ENCODE data around the gene ACSL5. TPM values are rescaled to one million over a fixed set of nuclear protein-coding genes. Genes with fewer than 3 reads are reported as not detected.

The ACSL5 gene, protein sequence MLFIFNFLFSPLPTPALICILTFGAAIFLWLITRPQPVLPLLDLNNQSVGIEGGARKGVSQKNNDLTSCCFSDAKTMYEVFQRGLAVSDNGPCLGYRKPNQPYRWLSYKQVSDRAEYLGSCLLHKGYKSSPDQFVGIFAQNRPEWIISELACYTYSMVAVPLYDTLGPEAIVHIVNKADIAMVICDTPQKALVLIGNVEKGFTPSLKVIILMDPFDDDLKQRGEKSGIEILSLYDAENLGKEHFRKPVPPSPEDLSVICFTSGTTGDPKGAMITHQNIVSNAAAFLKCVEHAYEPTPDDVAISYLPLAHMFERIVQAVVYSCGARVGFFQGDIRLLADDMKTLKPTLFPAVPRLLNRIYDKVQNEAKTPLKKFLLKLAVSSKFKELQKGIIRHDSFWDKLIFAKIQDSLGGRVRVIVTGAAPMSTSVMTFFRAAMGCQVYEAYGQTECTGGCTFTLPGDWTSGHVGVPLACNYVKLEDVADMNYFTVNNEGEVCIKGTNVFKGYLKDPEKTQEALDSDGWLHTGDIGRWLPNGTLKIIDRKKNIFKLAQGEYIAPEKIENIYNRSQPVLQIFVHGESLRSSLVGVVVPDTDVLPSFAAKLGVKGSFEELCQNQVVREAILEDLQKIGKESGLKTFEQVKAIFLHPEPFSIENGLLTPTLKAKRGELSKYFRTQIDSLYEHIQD
- 2.6 and 15.1 TPM in 2 replicates for total RNA-seq (ENCODE audit: low replicate concordance)

DNA sequence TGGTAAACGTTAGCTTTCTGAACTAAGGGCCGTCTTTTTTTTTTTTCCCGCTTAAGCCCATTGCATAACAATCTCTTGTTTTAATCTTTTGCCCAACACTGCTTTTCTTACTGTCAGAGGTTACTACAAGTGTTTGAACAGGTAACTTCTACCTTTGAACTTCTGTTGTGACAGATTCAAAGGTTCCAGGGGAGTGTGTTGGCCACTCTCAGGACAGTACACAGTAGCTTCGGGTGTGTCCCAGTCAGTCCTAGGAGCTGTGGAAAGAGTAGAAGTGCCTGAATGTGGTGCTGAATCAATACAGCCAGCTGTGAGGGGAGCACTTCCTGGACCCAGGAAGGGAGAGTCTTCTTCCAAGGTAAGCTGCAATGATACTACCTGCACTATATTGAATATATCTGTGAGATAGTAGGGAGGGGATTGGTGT is at the start of gene ACSL5:
Gene ACSL5 (plus strand): TSS at position 205 of the 427 bp plus-strand sequence. CDS start 20,831 bp downstream, outside the sequence.
- no peak for DNase-seq (ENCODE audit: low read depth)
- TF ChIP-seq, protein P1, sequence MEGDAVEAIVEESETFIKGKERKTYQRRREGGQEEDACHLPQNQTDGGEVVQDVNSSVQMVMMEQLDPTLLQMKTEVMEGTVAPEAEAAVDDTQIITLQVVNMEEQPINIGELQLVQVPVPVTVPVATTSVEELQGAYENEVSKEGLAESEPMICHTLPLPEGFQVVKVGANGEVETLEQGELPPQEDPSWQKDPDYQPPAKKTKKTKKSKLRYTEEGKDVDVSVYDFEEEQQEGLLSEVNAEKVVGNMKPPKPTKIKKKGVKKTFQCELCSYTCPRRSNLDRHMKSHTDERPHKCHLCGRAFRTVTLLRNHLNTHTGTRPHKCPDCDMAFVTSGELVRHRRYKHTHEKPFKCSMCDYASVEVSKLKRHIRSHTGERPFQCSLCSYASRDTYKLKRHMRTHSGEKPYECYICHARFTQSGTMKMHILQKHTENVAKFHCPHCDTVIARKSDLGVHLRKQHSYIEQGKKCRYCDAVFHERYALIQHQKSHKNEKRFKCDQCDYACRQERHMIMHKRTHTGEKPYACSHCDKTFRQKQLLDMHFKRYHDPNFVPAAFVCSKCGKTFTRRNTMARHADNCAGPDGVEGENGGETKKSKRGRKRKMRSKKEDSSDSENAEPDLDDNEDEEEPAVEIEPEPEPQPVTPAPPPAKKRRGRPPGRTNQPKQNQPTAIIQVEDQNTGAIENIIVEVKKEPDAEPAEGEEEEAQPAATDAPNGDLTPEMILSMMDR (IDR thresholded peaks at IDR 0.05; ENCODE audit: insufficient read depth, low read length) = no peak
- no peak within 1 kb of the TSS for H3K4me3 ChIP-seq (ENCODE audit: low read depth, low read length)

DNA sequence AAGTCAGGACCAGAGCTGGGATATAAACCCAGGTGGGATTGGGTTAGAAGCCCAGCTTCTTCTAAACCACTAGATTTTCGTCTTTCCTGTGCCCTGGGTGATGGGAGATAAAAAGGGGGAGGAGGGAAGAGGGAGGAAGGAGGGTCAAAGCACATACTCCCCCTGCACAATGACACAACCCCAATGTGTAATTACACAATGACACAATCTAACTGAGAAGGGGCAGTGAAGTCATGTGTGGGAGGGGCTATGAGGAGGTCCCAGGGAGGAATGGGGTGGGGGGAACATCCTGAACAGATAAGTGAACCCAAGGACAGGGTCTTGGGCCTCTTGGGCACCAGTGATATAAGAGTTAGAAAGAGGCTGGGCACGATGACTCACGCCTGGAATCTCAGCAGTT is 46.2 kb upstream of the ACSL5 start:
- DNase-seq (ENCODE audit: low read depth) = no peak
- H3K4me3 ChIP-seq (ENCODE audit: low read depth, low read length) = no peak overlapping the region
- TF ChIP-seq, protein P1 (IDR thresholded peaks at IDR 0.05; ENCODE audit: insufficient read depth, low read length) = no peak

DNA sequence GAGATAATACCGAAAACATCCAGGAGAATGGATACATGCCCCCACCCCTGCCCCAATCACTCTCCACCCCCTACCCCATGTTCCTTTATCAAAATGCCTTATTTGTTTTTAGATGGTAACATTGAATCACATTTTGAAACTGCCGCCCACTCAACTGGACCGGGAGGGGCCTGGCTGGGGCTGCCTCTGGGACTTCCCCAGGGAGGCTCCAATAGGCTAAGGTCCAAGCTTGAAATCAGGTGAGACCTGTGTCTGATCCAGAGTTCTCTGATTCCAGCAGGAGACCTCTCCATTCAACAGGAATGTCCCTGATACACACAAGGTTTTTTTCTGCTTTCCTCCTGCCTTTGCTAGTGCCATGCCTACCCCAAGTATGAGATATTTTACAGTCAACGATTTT is 43.8 kb upstream of the ACSL5 start:
- no peak overlapping the region for H3K4me3 ChIP-seq (ENCODE audit: low read depth, low read length)
- no peak for DNase-seq (ENCODE audit: low read depth)
- TF ChIP-seq, protein P1 (IDR thresholded peaks at IDR 0.05; ENCODE audit: insufficient read depth, low read length) = no peak

DNA sequence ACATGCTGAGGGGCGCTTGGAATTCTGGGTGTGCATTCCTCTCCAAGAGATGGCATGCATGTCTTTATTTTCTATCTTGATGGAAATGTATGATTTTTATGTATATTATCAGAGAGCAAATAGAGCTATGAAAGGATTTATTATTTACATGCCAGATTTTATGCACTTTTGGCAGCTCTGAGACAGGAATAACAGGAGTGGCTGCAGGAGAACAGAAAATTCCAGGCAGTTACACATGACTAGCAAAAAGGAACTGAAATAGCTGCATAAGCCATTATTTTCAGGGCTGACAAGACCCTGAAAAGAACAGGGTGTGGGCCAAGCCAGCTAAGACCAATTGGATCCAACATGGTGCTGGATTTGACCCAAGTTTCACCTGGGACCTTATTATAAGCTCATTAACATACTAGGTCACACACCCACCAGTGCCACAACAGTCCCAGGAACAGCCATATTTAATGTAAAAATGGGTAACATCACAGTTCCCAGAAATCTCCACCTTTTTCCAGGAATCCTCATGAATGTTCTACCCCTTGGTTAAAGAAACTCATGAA is 43.2 kb upstream of the ACSL5 start:
- TF ChIP-seq, protein P1 (IDR thresholded peaks at IDR 0.05; ENCODE audit: insufficient read depth, low read length) = no peak
- no peak overlapping the region for H3K4me3 ChIP-seq (ENCODE audit: low read depth, low read length)
- DNase-seq (ENCODE audit: low read depth) = no peak

DNA sequence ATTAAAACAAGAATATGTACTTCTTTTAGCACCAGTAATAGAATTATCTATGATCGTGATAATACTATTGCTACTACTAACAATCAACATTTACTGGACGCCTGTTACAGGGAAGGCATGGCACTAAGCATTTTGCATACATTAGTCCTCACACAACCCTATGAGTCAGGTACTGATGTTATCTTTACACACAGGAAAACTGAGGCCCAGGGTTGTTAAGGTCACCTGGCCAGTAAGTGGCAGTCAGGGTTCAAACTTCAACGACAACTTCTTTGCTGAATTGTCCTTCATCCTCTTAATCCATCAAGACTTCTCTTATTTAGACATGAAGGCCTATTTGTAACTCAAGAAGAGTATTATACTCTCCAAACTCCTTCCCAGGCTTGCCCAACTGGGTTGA is 41.9 kb upstream of the ACSL5 start:
- TF ChIP-seq, protein P1 (IDR thresholded peaks at IDR 0.05; ENCODE audit: insufficient read depth, low read length) = no peak
- no peak for DNase-seq (ENCODE audit: low read depth)
- no peak overlapping the region for H3K4me3 ChIP-seq (ENCODE audit: low read depth, low read length)

DNA sequence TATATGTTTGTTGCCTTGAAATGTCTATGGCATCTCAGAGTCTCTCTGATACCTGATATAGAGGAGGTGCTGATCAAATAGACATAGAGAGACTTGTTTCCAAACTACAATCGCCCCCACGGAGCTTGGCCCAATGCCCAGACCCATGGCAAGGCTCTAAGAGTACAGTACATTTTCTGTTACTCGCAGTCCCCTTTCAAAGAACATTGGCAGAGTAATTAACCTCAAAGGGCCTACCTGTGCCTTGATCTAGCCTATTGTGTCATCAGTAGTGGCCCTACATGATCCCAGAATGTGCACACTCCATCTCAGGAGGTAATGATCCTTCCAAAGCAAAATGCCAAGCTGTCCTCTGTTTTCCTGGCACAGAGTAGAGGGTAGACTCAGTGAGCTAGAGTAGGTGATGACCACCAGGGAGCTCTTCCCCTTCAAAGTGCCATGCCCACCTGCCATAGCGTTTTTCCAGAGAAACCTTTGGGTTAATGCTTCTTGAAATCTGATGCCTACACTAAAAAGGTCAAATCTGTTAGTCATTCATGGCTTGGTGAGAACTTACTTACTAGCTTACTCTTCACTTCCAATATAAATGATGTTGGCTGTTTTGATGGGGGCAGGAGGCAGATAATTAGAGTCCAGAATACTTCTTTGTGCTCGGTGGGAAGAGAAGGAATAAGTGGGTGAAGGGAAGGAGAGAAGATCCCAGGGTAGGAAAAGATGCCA is 41.2 kb upstream of the ACSL5 start:
- H3K4me3 ChIP-seq (ENCODE audit: low read depth, low read length) = no peak overlapping the region
- DNase-seq (ENCODE audit: low read depth) = no peak
- TF ChIP-seq, protein P1 (IDR thresholded peaks at IDR 0.05; ENCODE audit: insufficient read depth, low read length) = no peak

All from fibroblast of the aortic adventitia (primary cell).